Suprapubic skin (tissue), 4 donors: ENCODE data around the gene SGPL1. TPM values are rescaled to one million over a fixed set of nuclear protein-coding genes. Genes with fewer than 3 reads are reported as not detected.

Source experiments
- DNase-seq, 2 donors: peaks; one replicate each; pipeline ENCODE4 v3.0.0-alpha.2; 2019; ENCODE audit warnings: low spot score in 2 of 2
- H3K27ac ChIP-seq: fragments of 200-600 bp; sonication (generic); one replicate; pipeline ENCODE4 v1.5.1; 2019
- H3K27me3 ChIP-seq: fragments of 200-600 bp; sonication (generic); one replicate; pipeline ENCODE4 v1.5.1; 2019
- H3K36me3 ChIP-seq: fragments of 200-600 bp; sonication (generic); one replicate; pipeline ENCODE4 v1.5.1; 2019
- H3K4me1 ChIP-seq: fragments of 200-600 bp; sonication (generic); one replicate; pipeline ENCODE4 v1.5.1; 2019
- H3K4me3 ChIP-seq: fragments of 200-600 bp; sonication (generic); one replicate; pipeline ENCODE4 v1.5.1; 2019; ENCODE audit warnings: mild to moderate bottlenecking
- H3K9me3 ChIP-seq: fragments of 200-600 bp; sonication (generic); one replicate; pipeline ENCODE4 v1.5.1; 2019
- CTCF ChIP-seq, 2 donors: fragments of 200-600 bp in 1 of 2; fragments of 450-650 bp in 1 of 2; sonication (generic) in 1 of 2; IDR thresholded peaks; one replicate each; pipeline ENCODE4 v1.5.1; 2016 to 2019; ENCODE audit warnings: antibody characterized with exemption in 2 of 2, mild to moderate bottlenecking in 1 of 2, moderate library complexity in 1 of 2
- EP300 ChIP-seq: sonication (generic); formaldehyde crosslinking; IDR thresholded peaks from one replicate; pipeline ENCODE4 v1.6.1; 2017; ENCODE audit warnings: antibody characterized with exemption
- POLR2A ChIP-seq, 2 donors: fragments of 450-650 bp; IDR thresholded peaks; one replicate each; pipeline ENCODE4 v1.6.1; 2017; ENCODE audit warnings: antibody characterized with exemption in 2 of 2, mild to moderate bottlenecking in 2 of 2, moderate library complexity in 2 of 2
- POLR2AphosphoS5 ChIP-seq, 3 donors: sonication (generic); formaldehyde crosslinking; IDR thresholded peaks; one replicate each; pipeline ENCODE4 v1.6.1; 2017; ENCODE audit warnings: antibody characterized with exemption in 3 of 3
- WGBS: methylation state at CpG from one replicate; pipeline ENCODE4 v1.1.5; 2018; 5-methylcytosine and 5-hydroxymethylcytosine counted together
- total RNA-seq, 4 donors: library from RNA; depleted of rRNA; stranded (reverse); fragments of >200 nt; gene quantifications; one replicate each; pipeline ENCODE4 v1.1.0, GENCODE V29; 2016

Gene SGPL1
- total RNA-seq, 4 donors from 2014 or later, result 54.4 to 80.1 (median 59.6) TPM

GRCh38 chr10:70837660-70838059 lies 21.9 kb downstream of the SGPL1 start:
- WGBS, result 96% methylated on average over 3 of the region's 3 CpGs
- no peaks in the 10 kb centered on the region for H3K9me3 ChIP-seq
- H3K27ac ChIP-seq, result no peak overlapping the region
- no peak overlapping the region for H3K4me3 ChIP-seq
- DNase-seq, result no peak
- peaks cover under 1% of the 10 kb centered on the region for H3K36me3 ChIP-seq
- no peak for TF ChIP-seq POLR2A (IDR thresholded peaks at IDR 0.05)
- TF ChIP-seq CTCF (IDR thresholded peaks at IDR 0.05), result no peak
- no peak for TF ChIP-seq POLR2AphosphoS5 (IDR thresholded peaks at IDR 0.05)
- no peak for TF ChIP-seq EP300
- no peaks in the 10 kb centered on the region for H3K4me1 ChIP-seq
- H3K27me3 ChIP-seq, result no peaks in the 10 kb centered on the region

GRCh38 chr10:70838270-70838805 lies 22.6 kb downstream of the SGPL1 start:
- no peak for DNase-seq
- Histone ChIP-seq H3K4me3 (no peak overlapping the region), H3K27ac (no peak overlapping the region), H3K36me3 (peaks cover 3% of the 10 kb centered on the region), H3K4me1 (no peaks in the 10 kb centered on the region), H3K27me3 (no peaks in the 10 kb centered on the region), H3K9me3 (no peaks in the 10 kb centered on the region)
- TF ChIP-seq CTCF (IDR thresholded peaks at IDR 0.05) (no peak), POLR2AphosphoS5 (IDR thresholded peaks at IDR 0.05) (no peak), EP300 (no peak)
- 77% methylated on average over 4 of the region's 4 CpGs for WGBS

GRCh38 chr10:70840836-70841235 lies 25.1 kb downstream of the SGPL1 start:
- Histone ChIP-seq H3K27ac (no peak overlapping the region), H3K27me3 (no peaks in the 10 kb centered on the region), H3K36me3 (peaks cover 13% of the 10 kb centered on the region), H3K4me1 (no peaks in the 10 kb centered on the region), H3K9me3 (no peaks in the 10 kb centered on the region), H3K4me3 (no peak overlapping the region)
- whole genome bisulfite sequencing, result 86% methylated on average over 2 of the region's 2 CpGs
- no peak for TF ChIP-seq POLR2A (IDR thresholded peaks at IDR 0.05)
- no peak for TF ChIP-seq EP300
- TF ChIP-seq CTCF (IDR thresholded peaks at IDR 0.05), result no peak
- TF ChIP-seq POLR2AphosphoS5 (IDR thresholded peaks at IDR 0.05), result no peak
- no peak for DNase-seq

- Histone ChIP-seq H3K27ac (no peak overlapping the region), H3K27me3 (no peaks in the 10 kb centered on the region), H3K4me1 (no peaks in the 10 kb centered on the region), H3K4me3 (no peak overlapping the region), H3K9me3 (no peaks in the 10 kb centered on the region), H3K36me3 (peaks cover 24% of the 10 kb centered on the region)
- TF ChIP-seq CTCF (IDR thresholded peaks at IDR 0.05) (no peak), EP300 (no peak), POLR2A (IDR thresholded peaks at IDR 0.05) (no peak), POLR2AphosphoS5 (IDR thresholded peaks at IDR 0.05) (no peak)
- 76% methylated on average over 2 of the region's 2 CpGs for WGBS
- no peak for DNase-seq
Measured at GRCh38 chr10:70843333-70843732, 27.6 kb downstream of the SGPL1 start.

- no peaks in the 10 kb centered on the region for H3K27me3 ChIP-seq
- WGBS, result 87% methylated on average over 2 of the region's 2 CpGs
Measured at GRCh38 chr10:70843776-70844489, 28.2 kb downstream of the SGPL1 start.

More at GRCh38 chr10:70843776-70844489, 28.2 kb downstream of the SGPL1 start:
- Histone ChIP-seq H3K4me1 (no peaks in the 10 kb centered on the region), H3K4me3 (no peak overlapping the region), H3K9me3 (no peaks in the 10 kb centered on the region), H3K27ac (no peak overlapping the region), H3K36me3 (peaks cover 24% of the 10 kb centered on the region)
- no peak for TF ChIP-seq EP300
- no peak for TF ChIP-seq POLR2A (IDR thresholded peaks at IDR 0.05)
- no peak for TF ChIP-seq CTCF (IDR thresholded peaks at IDR 0.05)
- no peak for TF ChIP-seq POLR2AphosphoS5 (IDR thresholded peaks at IDR 0.05)
- DNase-seq, result no peak
